K562 (cell line): ENCODE results near the gene ESPL1. TPM values are rescaled to one million over a fixed set of nuclear protein-coding genes. Genes with fewer than 3 reads are reported as not detected.
A peak's percentile ranks its signal among the peaks of the same experiment; 100 is the strongest.

ENCODE experiments used
- ATAC-seq: fragments of 200-7000 bp; cut with Tn5 transposase; 3 replicates; pipeline ENCODE4 v1.9.1; 2020; ENCODE audit warnings: moderate library complexity
- BruUV-seq: library from RNA; stranded (reverse); fragments of 400-500 nt; replicated peaks from 2 replicates; lab custom pipeline; 2021; lab: Mats Ljungman, UMichigan
- CTCF ChIA-PET: fragments of 300-600 bp; formaldehyde crosslinking; extraction: SDS; loops from one replicate; lab custom pipeline; 2021; ENCODE audit warnings: low intra/inter-chr PET ratio; lab: Yijun Ruan, JAX
- POLR2A ChIA-PET: fragments of 300-600, 350-650 bp; sonication (Branson Sonifier 250); formaldehyde crosslinking; extraction: SDS; loops from one replicate; lab custom pipeline; 2021; ENCODE audit warnings: antibody characterized with exemption, inconsistent platforms; lab: Yijun Ruan, JAX
- DNase-seq, 4 experiments: peaks; one replicate each; pipeline versions ENCODE4 v3.0.0 to v3.0.0-alpha.2; 2011 to 2018; ENCODE audit warnings: low spot score in 3 of 4, mixed read lengths in 3 of 4; ENCODE audit errors: extremely low read depth in 1 of 4
- FAIRE-seq: peaks from 2 replicates; lab custom pipeline; 2011; peaks lifted over from hg19 to GRCh38; lab: Jason Lieb, UNC
- H2AFZ ChIP-seq: 2 replicates; pipeline ENCODE4 v1.6.0; 2011; ENCODE audit warnings: low read depth, low read length, control low read depth, inconsistent platforms
- H3K27ac ChIP-seq: fragments of 200-600 bp; 3 replicates; pipeline ENCODE4 v1.8.0; 2011; ENCODE audit warnings: low read depth, mild to moderate bottlenecking, control low read depth, inconsistent platforms, low read length, moderate library complexity, mixed read lengths; ENCODE audit errors: extremely low read depth
- H3K27me3 ChIP-seq, 2 experiments: fragments of 300-600 bp in 1 of 2; 2 replicates in 1 of 2; 3 replicates in 1 of 2; pipeline versions ENCODE4 v1.6.0 to v1.8.0; 2011; ENCODE audit warnings: inconsistent platforms in 2 of 2, low read length in 2 of 2, mild to moderate bottlenecking in 1 of 2, mixed read lengths in 1 of 2, moderate library complexity in 1 of 2; ENCODE audit not compliant: control insufficient read depth in 2 of 2, insufficient read depth in 2 of 2
- H3K36me3 ChIP-seq: fragments of 300-600 bp; 3 replicates; pipeline ENCODE4 v1.8.0; 2011; ENCODE audit warnings: mild to moderate bottlenecking, low read length, inconsistent platforms; ENCODE audit not compliant: control insufficient read depth, insufficient read depth
- H3K4me1 ChIP-seq, 2 experiments: fragments of 200-600 bp in 1 of 2; replicated peaks in 1 of 2; 2 replicates in 1 of 2; 3 replicates in 1 of 2; pipeline versions ENCODE4 v1.5.1 to v1.8.0; 2011; ENCODE audit warnings: inconsistent platforms in 2 of 2, low read length in 2 of 2, mild to moderate bottlenecking in 1 of 2, mixed read lengths in 1 of 2, moderate library complexity in 1 of 2; ENCODE audit not compliant: control insufficient read depth in 2 of 2, insufficient read depth in 2 of 2
- H3K4me2 ChIP-seq: 2 replicates; pipeline ENCODE4 v1.6.1; 2011; ENCODE audit warnings: low read length, control low read depth, inconsistent platforms, mixed read lengths; ENCODE audit not compliant: insufficient read depth
- H3K4me3 ChIP-seq: fragments of 200-600 bp; sonication (generic), shearing (Covaris generic); 2 replicates; pipeline ENCODE4 v1.5.1; 2016; ENCODE audit warnings: control low read depth, inconsistent platforms
- H3K79me2 ChIP-seq: fragments of 200-600 bp; 3 replicates; pipeline ENCODE4 v1.8.0; 2011; ENCODE audit warnings: low read length, inconsistent platforms; ENCODE audit not compliant: control insufficient read depth, insufficient read depth
- H3K9ac ChIP-seq, 2 experiments: 2 replicates each; pipeline versions ENCODE4 v1.6.0 to v1.6.1; 2011; ENCODE audit warnings: low read depth in 2 of 2, low read length in 2 of 2, control low read depth in 1 of 2, inconsistent platforms in 1 of 2, mild to moderate bottlenecking in 1 of 2, mixed read lengths in 1 of 2; ENCODE audit not compliant: insufficient read depth in 1 of 2
- H3K9me1 ChIP-seq: one replicate; pipeline ENCODE4 v1.6.0; 2011; ENCODE audit warnings: inconsistent platforms, mild to moderate bottlenecking, low read length, moderate library complexity; ENCODE audit not compliant: control insufficient read depth, insufficient read depth
- H3K9me3 ChIP-seq: replicated peaks from 2 replicates; pipeline ENCODE4 v1.5.1; 2011; ENCODE audit warnings: low read depth, low read length, inconsistent platforms; ENCODE audit not compliant: control insufficient read depth, insufficient read depth
- H4K20me1 ChIP-seq: replicated peaks from 2 replicates; pipeline ENCODE4 v1.6.1; 2011; ENCODE audit warnings: low read length, inconsistent platforms, mixed read lengths; ENCODE audit not compliant: control insufficient read depth, insufficient read depth
- CC2D1A ChIP-seq: fragments of 450-650 bp; IDR thresholded peaks from 2 replicates; pipeline ENCODE4 v1.6.1; 2017; ENCODE audit warnings: mild to moderate bottlenecking
- ELF4 ChIP-seq: fragments of 450-650 bp; formaldehyde crosslinking; IDR thresholded peaks from 2 replicates; pipeline ENCODE4 v1.4.0; 2022; ENCODE audit warnings: missing genetic modification characterization
- ETV1 ChIP-seq: fragments of 450-650 bp; conservative IDR thresholded peaks from 2 replicates; pipeline ENCODE4 v1.6.1; 2016; ENCODE audit warnings: missing genetic modification characterization, control low read depth, low read depth, missing compliant biosample characterization
- HDGF ChIP-seq: fragments of 450-650 bp; IDR thresholded peaks from 2 replicates; pipeline ENCODE4 v1.6.1; 2016
- KLF6 ChIP-seq: fragments of 250-450 bp; sonication (Bioruptor Pico); IDR thresholded peaks from 2 replicates; pipeline ENCODE4 v1.4.0; 2020; ENCODE audit warnings: mild to moderate bottlenecking, moderate library complexity, borderline replicate concordance
- MAFF ChIP-seq: IDR thresholded peaks from 2 replicates; pipeline ENCODE4 v1.6.1; 2012; ENCODE audit warnings: low read length, improper control_type of control experiment
- RAD21 ChIP-seq, 2 experiments: fragments of 250-450 bp in 1 of 2; fragments of 450-650 bp in 1 of 2; sonication (Bioruptor Pico) in 1 of 2; formaldehyde crosslinking in 1 of 2; IDR thresholded peaks in 1 of 2; conservative IDR thresholded peaks in 1 of 2; 2 replicates each; pipeline versions ENCODE4 v1.4.0 to v1.8.0; 2020 to 2022; ENCODE audit warnings: mild to moderate bottlenecking in 2 of 2, moderate library complexity in 1 of 2
- RCOR1 ChIP-seq, 2 experiments: IDR thresholded peaks; 2 replicates each; pipeline ENCODE4 v1.6.1; 2012; ENCODE audit warnings: low read depth in 2 of 2, low read length in 2 of 2, borderline replicate concordance in 1 of 2, improper control_type of control experiment in 1 of 2
- TOE1 ChIP-seq, 2 experiments: fragments of 450-650 bp in 1 of 2; sonication (generic) in 1 of 2; formaldehyde crosslinking in 1 of 2; IDR thresholded peaks; 2 replicates each; pipeline versions ENCODE4 v1.7.1 to v1.8.0; 2016 to 2022; ENCODE audit warnings: borderline replicate concordance in 2 of 2, mild to moderate bottlenecking in 2 of 2, antibody characterized with exemption in 1 of 2, inconsistent platforms in 1 of 2, low read depth in 1 of 2, missing genetic modification reagents in 1 of 2, moderate library complexity in 1 of 2
- ZNF3 ChIP-seq: fragments of 250-450 bp; sonication (Bioruptor Pico); IDR thresholded peaks from 2 replicates; pipeline ENCODE4 v1.5.0; 2021; ENCODE audit warnings: mild to moderate bottlenecking, moderate library complexity
- WGBS: fragments of 100-300 bp; shearing (Covaris generic); methylation state at CpG from one replicate; pipeline ENCODE4 v1.1.6; 2016; ENCODE audit warnings: low coverage, mixed read lengths; ENCODE audit not compliant: insufficient coverage; ENCODE audit errors: missing lambda C conversion rate; 5-methylcytosine and 5-hydroxymethylcytosine counted together
- in situ Hi-C: fragments of 300-500 bp; cut with MboI; formaldehyde crosslinking; loops from 4 replicates; pipeline ENCODE4 v1.15.0; 2018; ENCODE audit warnings: inconsistent platforms, mixed read lengths
- intact Hi-C: fragments of 100-400 bp; cut with micrococcal nuclease; formaldehyde crosslinking; loops from 2 replicates; pipeline ENCODE4 v1.14.2; 2022
- polyA plus RNA-seq, 8 experiments: library from polyadenylated mRNA; depleted of rRNA in 4 of 8; stranded (reverse) in 5 of 8; unstranded in 3 of 8; fragments of >200 nt; fragmentation: Nextera tagmentation in 2 of 8; fragmentation: Illumina TruSeq in 1 of 8; extraction: Ambion mirVana in 2 of 8; extraction: Trizol in 1 of 8; gene quantifications; 2 replicates each; pipeline versions ENCODE4 v1.2.1 to v1.2.3, GENCODE V29; 2011 to 2014; ENCODE audit warnings: inconsistent platforms in 1 of 8, missing spikeins in 1 of 8
- total RNA-seq, 7 experiments: library from RNA; depleted of rRNA in 6 of 7; stranded (reverse); fragments of >200 nt in 6 of 7; fragmentation: Illumina TruSeq in 2 of 7; extraction: Trizol in 2 of 7; gene quantifications; 2 replicates each; pipeline versions ENCODE4 v1.2.1 to v1.2.3, GENCODE V29; 2011 to 2021; ENCODE audit warnings: low replicate concordance in 1 of 7
- TF ChIP-seq, protein P1 (sequence below), 3 experiments: IDR thresholded peaks in 2 of 3; conservative IDR thresholded peaks in 1 of 3; 2 replicates each; pipeline ENCODE4 v1.5.1; 2011 to 2012; ENCODE audit warnings: low read length in 3 of 3, mild to moderate bottlenecking in 3 of 3, control low read depth in 2 of 3, improper control_type of control experiment in 1 of 3, inconsistent platforms in 1 of 3, low read depth in 1 of 3, mixed read lengths in 1 of 3, moderate library complexity in 1 of 3; ENCODE audit not compliant: insufficient read depth in 2 of 3
- TF ChIP-seq, protein P2 (sequence below): fragments of 450-650 bp; formaldehyde crosslinking; IDR thresholded peaks from 2 replicates; pipeline ENCODE4 v1.4.0; 2020; ENCODE audit warnings: mild to moderate bottlenecking, moderate library complexity
- TF ChIP-seq, protein P3 (sequence below): fragments of 250-450 bp; sonication (Bioruptor Pico); IDR thresholded peaks from 2 replicates; pipeline ENCODE4 v1.8.0; 2022; ENCODE audit warnings: inconsistent platforms
- TF ChIP-seq, protein P4 (sequence below): fragments of 450-650 bp; IDR thresholded peaks from 2 replicates; pipeline ENCODE4 v1.6.1; 2016; ENCODE audit warnings: missing biosample characterization, missing genetic modification characterization

The ESPL1 gene
- total and polyA plus RNA-seq, 9 of the 15 experiments (the other 6 are each of a cell fraction or from before 2014, with no cell fraction given): 1.2 to 55.0 (median 18.7) TPM

DNA sequence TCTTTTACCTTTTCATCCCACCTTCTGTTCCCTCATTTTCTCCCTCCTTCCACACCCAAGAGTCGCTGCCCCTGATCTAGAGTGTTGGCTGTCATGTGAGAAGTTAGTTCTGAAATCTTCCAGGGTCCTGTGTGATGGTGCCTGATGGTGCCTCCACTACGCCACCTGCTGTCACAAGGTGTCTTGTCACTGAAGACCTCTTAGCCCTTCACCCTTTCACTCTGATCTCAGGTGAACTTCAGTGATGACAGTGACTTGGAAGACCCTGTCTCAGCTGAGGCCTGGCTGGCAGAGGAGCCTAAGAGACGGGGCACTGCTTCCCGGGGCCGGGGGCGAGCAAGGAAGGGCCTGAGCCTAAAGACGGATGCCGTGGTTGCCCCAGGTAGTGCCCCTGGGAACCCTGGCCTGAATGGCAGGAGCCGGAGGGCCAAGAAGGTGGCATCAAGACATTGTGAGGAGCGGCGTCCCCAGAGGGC, 19.7 kb downstream of the ESPL1 start:
- no peaks in the 10 kb centered on the region for H4K20me1 ChIP-seq
- intact Hi-C loops: loop anchor here (1.0 to 5.0 kb wide), 3 partner anchors 36 to 130 kb away; no protein-coding TSS in a partner anchor
- no peaks in the 10 kb centered on the region for H3K79me2 ChIP-seq
- no TSS peak for BruUV-seq
- ChIA-PET CTCF (interaction anchor here (0.7 to 3.1 kb wide), 3 partner anchors 75 to 186 kb away, joined by 3 to 41 read pairs (median 7); no protein-coding TSS in a partner anchor), POLR2A (interaction anchor here (0.5 to 1.7 kb wide), 5 partner anchors 10 to 721 kb away, joined by 4 to 6 read pairs (median 4); partner anchors contain the start of genes ESPL1 and HOXC8)
- H3K9me3 ChIP-seq: no peaks in the 10 kb centered on the region
- peak; percentile 94 for FAIRE-seq
- no peak overlapping the region for H2AFZ ChIP-seq
- H3K36me3 ChIP-seq: peaks cover 88% of the 10 kb centered on the region
- in situ Hi-C loops: loop anchor here (5.0 kb wide), 2 partner anchors 75 to 220 kb away; no protein-coding TSS in a partner anchor
- 50% methylated on average over 10 of the region's 11 CpGs for WGBS
- H3K4me3 ChIP-seq: no peak overlapping the region
- no peak overlapping the region for H3K27ac ChIP-seq
- peak; percentile 67 to 78 (median 74) for DNase-seq
- H3K9me1 ChIP-seq: no peaks in the 10 kb centered on the region
- peak; percentile 96 for ATAC-seq
- 0 out of 4 replicates have a peak overlapping the region, but pooled peaks of 1 of the 2 experiments have one; percentile 54 for H3K9ac ChIP-seq
- H3K4me1 ChIP-seq: peaks cover 0 to 6% of the 10 kb centered on the region in 2 experiments; a peak in 1 of 5 replicates
- H3K4me2 ChIP-seq: no peak overlapping the region
- no peaks in the 10 kb centered on the region for H3K27me3 ChIP-seq
- peak in 1 of 2 experiments; percentile 32; a peak in 1 of 4 replicates for TF ChIP-seq RCOR1 (IDR thresholded peaks at IDR 0.05; ENCODE audit: borderline replicate concordance in 1 of 2, low read depth in 2 of 2, low read length in 2 of 2)
- TF ChIP-seq RAD21 (CRISPR knock-in tag; conservative IDR thresholded peaks at IDR 0.05 in 1 of 2, IDR thresholded peaks at IDR 0.05 in 1 of 2): peak; percentile 89 to 93
- TF ChIP-seq KLF6 (CRISPR knock-in tag): 0 out of 2 replicates have a peak, but pooled peaks have one; percentile 37
- no peak for TF ChIP-seq MAFF
- TF ChIP-seq HDGF: 0 out of 2 replicates have a peak, but pooled peaks have one; percentile 53
- TF ChIP-seq ELF4 (CRISPR knock-in tag): peak; percentile 65; the same call in 1 of the 2 replicates
- TF ChIP-seq, protein P1, sequence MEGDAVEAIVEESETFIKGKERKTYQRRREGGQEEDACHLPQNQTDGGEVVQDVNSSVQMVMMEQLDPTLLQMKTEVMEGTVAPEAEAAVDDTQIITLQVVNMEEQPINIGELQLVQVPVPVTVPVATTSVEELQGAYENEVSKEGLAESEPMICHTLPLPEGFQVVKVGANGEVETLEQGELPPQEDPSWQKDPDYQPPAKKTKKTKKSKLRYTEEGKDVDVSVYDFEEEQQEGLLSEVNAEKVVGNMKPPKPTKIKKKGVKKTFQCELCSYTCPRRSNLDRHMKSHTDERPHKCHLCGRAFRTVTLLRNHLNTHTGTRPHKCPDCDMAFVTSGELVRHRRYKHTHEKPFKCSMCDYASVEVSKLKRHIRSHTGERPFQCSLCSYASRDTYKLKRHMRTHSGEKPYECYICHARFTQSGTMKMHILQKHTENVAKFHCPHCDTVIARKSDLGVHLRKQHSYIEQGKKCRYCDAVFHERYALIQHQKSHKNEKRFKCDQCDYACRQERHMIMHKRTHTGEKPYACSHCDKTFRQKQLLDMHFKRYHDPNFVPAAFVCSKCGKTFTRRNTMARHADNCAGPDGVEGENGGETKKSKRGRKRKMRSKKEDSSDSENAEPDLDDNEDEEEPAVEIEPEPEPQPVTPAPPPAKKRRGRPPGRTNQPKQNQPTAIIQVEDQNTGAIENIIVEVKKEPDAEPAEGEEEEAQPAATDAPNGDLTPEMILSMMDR (IDR thresholded peaks at IDR 0.05 in 2 of 3, conservative IDR thresholded peaks at IDR 0.05 in 1 of 3; ENCODE audit: insufficient read depth in 2 of 3, low read depth in 1 of 3, low read length in 3 of 3): peak; percentile 79 to 89 (median 83)
- TF ChIP-seq ZNF3 (CRISPR knock-in tag): no peak
- 0 out of 2 replicates have a peak, but pooled peaks have one; percentile 32 for TF ChIP-seq CC2D1A
- TF ChIP-seq TOE1 (IDR thresholded peaks at IDR 0.05; ENCODE audit: borderline replicate concordance): 0 out of 2 replicates have a peak, but pooled peaks have one; percentile 26
- no peak for TF ChIP-seq TOE1 (CRISPR knock-in tag; IDR thresholded peaks at IDR 0.05; ENCODE audit: borderline replicate concordance, low read depth)
- TF ChIP-seq, protein P2, sequence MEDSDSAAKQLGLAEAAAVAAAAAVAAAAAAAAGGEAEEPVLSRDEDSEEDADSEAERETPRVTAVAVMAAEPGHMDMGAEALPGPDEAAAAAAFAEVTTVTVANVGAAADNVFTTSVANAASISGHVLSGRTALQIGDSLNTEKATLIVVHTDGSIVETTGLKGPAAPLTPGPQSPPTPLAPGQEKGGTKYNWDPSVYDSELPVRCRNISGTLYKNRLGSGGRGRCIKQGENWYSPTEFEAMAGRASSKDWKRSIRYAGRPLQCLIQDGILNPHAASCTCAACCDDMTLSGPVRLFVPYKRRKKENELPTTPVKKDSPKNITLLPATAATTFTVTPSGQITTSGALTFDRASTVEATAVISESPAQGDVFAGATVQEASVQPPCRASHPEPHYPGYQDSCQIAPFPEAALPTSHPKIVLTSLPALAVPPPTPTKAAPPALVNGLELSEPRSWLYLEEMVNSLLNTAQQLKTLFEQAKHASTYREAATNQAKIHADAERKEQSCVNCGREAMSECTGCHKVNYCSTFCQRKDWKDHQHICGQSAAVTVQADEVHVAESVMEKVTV: peak; percentile 87
- TF ChIP-seq, protein P3, sequence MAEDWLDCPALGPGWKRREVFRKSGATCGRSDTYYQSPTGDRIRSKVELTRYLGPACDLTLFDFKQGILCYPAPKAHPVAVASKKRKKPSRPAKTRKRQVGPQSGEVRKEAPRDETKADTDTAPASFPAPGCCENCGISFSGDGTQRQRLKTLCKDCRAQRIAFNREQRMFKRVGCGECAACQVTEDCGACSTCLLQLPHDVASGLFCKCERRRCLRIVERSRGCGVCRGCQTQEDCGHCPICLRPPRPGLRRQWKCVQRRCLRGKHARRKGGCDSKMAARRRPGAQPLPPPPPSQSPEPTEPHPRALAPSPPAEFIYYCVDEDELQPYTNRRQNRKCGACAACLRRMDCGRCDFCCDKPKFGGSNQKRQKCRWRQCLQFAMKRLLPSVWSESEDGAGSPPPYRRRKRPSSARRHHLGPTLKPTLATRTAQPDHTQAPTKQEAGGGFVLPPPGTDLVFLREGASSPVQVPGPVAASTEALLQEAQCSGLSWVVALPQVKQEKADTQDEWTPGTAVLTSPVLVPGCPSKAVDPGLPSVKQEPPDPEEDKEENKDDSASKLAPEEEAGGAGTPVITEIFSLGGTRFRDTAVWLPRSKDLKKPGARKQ (CRISPR knock-in tag): no peak
- TF ChIP-seq, protein P4, sequence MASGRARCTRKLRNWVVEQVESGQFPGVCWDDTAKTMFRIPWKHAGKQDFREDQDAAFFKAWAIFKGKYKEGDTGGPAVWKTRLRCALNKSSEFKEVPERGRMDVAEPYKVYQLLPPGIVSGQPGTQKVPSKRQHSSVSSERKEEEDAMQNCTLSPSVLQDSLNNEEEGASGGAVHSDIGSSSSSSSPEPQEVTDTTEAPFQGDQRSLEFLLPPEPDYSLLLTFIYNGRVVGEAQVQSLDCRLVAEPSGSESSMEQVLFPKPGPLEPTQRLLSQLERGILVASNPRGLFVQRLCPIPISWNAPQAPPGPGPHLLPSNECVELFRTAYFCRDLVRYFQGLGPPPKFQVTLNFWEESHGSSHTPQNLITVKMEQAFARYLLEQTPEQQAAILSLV (tag): no peak
- no peak for TF ChIP-seq ETV1 (tag)
